HL-60/S4 treated with phorbol 12-myristate 13-acetate at 8.2 ng/mL for 4 days and 3 days (cell line): ENCODE results near the gene INAFM2.

Experiments used
- in situ Hi-C: fragments of 300-500 bp; cut with MboI; formaldehyde crosslinking; loops from 2 replicates; pipeline ENCODE4 v1.15.0; 2022; ENCODE audit warnings: low sequenced_read_pairs

Gene INAFM2

DNA sequence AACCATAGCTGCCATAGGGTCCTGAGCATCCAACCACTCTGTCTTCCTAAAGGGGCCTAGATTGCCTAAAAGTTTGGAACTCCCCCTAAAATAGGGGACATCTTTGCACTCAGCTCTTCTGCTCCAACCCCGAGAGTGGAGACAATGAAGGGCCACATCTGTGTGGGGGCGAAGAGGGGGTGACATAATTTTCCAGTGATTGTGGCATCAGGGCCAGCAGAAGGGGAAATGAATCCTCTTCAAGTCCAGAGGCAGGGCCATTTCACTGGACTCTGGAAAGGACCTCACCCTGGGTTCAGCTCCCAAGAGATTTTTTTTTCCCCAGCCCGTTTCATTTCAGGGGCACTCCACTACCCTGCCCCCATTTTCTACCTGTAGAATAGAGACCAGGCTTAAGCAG, 36.0 kb upstream of the INAFM2 start:
- in situ Hi-C loops = no loop called here

DNA sequence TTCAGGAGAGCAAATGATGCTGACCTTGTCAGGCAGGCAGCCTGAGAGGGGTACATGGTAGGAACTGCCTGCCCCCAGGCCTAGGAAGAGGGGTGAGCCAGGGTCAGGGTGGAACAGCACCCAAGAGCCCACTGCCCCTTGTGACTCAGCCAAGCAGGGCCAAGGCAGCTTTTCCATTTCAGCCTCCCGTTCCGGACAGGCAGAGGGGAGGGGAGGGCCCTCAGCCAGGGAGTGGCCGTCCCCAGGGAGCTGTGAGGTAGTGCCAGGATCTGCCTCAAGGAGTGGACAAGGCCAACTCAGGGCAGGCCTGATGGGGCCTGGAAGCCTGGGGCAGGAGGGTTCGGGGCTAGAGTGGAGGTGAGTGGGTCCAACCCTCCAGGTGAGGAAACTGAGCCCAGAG, 35.5 kb upstream of the INAFM2 start:
- in situ Hi-C loops = no loop called here

DNA sequence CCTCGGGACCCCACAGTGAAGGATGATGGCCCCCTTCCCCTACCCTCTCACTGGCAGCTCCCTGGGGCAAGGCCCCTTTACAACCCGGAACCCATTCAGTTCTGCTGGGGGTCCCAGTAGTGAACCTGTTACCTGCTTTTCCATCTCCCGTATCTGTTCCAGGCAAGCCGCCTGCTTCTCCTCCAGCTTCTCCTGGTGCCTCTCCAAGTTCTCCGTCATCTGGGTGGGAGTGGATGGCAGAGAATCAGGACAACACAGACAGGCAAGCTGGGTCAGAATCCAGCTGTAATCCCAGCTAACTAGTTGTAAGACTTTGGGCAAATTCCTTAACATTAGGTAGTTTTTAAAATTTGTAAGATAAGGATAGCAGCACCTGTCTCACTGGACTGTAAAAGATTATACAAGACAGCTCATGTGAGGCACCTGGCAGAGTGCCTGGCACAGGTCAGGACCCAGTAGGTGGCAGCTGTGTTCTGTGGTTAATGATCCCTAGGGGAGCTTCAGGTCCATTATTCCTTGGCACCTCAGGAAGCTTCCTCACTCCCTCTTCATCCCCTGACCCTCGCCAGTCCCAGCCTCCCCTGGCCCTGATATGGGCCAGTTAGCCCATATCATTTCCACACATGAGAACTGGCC, 34.2 kb upstream of the INAFM2 start:
- in situ Hi-C loops = no loop called here

DNA sequence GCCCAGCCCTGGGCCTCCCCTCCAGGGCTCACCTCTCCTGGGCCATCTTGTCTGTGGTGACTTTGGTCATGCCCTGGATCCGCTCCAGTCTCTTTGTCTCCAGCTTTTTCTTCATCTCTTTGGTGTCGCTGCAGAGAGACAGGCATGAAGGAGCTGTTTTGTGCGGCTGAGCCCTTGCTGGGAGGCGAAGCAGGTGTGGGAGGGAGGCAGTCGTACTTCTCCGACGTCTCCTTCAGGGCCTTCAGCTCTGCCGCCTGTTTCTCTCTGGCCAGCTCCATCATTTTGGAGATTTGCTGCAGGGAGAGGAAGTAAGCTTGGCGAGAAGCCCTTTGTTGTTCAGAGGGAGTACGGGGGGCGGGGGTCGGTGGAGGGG, 33.0 kb upstream of the INAFM2 start:
- in situ Hi-C loops = no loop called here

GRCh38 chr15:40290918-40291574, 32.4 kb upstream of the INAFM2 start:
- in situ Hi-C loops = no loop called here

GRCh38 chr15:40292246-40292645, 31.2 kb upstream of the INAFM2 start:
- in situ Hi-C loops = no loop called here

DNA sequence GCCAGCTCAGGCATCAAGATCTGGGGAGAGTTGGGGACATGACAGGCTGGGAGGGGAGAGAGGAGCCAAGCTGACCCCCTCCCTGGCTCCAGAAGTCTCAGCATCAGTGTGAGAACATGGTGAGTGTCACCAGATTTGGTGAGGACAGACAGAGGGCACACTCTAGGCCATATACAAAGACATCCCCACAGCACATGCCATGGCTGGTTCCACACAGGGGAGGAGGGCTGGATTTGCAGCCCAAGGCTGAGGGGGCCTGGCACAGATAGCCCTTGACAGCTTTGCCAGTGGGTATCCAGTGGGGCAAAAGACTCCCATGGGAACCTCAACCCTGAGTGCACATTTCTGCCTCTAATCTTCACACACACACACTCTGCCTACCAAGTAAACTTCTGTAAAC, 30.5 kb upstream of the INAFM2 start:
- in situ Hi-C loops = no loop called here

DNA sequence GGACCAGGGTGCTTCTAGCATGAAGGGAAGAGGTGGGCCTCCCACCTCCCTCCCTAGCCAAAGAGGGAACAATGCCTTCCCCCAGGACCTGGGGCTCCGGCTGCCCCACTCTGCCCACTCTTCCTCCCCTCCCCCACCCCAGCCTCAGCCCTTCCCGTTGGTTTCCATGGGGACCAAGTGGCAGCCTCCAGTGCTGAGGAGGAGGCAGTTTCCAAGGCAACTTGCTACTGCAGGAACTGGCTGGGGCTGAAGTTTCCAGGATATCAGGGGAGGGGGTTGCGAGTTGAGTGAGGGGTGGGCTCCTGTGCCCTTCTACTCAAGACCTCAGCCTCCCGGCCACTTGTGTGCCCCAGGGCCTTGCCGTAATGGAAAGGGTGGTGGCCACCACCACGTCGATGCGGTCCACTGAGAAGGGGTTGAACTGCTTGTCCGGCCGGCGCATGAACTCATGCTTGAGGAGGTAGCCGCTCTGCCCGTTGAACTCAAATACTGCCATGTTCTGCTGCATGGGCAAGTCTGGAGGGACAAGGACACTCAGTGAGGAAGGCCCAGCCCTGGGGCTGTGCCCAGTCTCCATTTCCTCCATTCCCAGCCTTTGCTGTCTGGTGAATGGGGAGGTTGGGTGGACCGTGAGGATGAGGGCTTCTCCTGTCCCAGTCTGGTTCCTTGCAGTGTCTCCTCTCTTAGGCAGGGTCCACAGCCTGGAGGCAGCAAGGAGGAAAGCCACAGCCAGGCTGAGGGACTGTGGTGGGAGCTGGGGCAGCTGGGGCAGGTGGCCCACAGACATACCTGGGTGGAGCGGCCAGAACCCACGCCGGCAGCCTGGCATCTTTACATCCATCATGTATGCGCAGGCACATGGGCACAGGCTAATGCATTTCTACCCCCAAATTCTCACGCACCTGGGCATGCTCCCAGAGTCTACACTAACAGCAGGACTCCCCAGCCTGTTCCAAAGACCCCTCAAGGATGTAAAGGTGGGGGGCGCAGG, 29.3 kb upstream of the INAFM2 start:
- in situ Hi-C loops = no loop called here

DNA sequence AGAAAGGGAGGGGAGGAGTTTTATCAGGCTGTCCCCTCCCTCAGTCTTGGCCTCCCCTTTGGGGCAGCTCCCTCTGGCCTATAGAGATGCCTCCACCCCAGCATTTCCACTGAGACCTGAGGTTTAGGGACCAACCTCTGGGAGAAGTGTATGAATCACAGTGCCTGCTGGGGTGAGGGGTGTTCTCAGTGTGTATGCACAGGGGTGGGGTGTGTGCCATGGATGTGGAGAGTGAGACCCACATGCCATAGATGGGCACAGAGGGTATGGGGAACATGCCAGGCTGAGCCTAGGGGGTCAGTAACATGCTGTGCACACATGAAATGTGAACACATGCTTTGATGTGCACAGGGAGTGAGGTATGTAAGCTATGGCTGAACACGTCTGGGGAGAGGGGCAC, 28.2 kb upstream of the INAFM2 start:
- in situ Hi-C loops = no loop called here

GRCh38 chr15:40295877-40296560, 27.5 kb upstream of the INAFM2 start:
- in situ Hi-C loops = no loop called here

- in situ Hi-C loops = no loop called here
Observed at GRCh38 chr15:40296561-40297230, 26.8 kb upstream of the INAFM2 start.

GRCh38 chr15:40297356-40297755, 26.1 kb upstream of the INAFM2 start:
- in situ Hi-C loops = no loop called here

- in situ Hi-C loops = no loop called here
Observed at GRCh38 chr15:40298216-40298935, 25.1 kb upstream of the INAFM2 start.

DNA sequence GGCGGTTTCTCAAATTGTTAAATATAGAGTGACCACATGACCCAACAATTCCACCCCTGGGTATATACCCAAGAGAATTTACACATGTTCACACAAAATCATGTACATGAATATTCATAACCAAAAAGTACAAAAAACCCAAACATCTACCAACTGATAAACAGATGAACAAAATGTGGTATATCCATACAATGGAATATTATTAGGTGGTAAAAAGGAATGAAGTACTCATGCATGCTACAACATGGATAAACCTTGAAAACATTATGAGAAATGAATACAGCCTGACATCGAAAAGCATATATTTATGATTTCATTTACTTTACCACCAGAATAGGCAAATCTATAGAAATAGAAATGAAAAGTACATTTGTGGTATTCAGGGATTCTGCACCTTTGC, 23.1 kb upstream of the INAFM2 start:
- in situ Hi-C loops = no loop called here

- in situ Hi-C loops = no loop called here
Observed at GRCh38 chr15:40300771-40301170, 22.7 kb upstream of the INAFM2 start.

- in situ Hi-C loops = no loop called here
Observed at GRCh38 chr15:40301467-40302179, 21.9 kb upstream of the INAFM2 start.

DNA sequence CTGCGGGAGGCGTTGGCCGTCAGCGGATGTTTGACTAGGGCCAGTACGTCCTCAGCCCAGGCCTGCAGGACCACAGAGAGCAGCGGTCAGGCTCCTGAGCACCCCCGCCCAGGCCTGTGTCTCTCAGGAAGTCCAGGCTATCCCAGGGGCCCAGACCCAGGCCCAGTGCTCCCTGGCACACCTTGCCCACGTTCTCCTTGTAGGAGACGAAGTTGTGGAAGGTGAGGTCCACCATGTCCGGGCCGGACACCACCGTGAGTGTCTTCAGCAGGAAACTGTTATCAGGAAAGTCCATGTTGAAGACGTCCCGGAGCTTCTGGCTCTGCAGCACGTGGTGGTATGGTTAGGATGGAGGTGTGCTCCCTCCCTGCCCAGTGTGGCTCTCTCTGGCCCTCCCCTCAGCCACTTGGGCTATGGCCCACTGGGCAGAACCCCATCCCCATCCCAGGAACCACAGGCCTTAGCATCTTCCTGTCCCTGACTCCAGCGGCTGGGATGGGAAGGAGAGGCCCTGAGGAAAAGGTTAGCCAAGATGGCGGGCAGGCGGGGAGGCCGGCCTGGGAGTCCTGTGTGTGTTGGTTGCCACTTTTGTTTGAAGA, 21.1 kb upstream of the INAFM2 start:
- in situ Hi-C loops = no loop called here

DNA sequence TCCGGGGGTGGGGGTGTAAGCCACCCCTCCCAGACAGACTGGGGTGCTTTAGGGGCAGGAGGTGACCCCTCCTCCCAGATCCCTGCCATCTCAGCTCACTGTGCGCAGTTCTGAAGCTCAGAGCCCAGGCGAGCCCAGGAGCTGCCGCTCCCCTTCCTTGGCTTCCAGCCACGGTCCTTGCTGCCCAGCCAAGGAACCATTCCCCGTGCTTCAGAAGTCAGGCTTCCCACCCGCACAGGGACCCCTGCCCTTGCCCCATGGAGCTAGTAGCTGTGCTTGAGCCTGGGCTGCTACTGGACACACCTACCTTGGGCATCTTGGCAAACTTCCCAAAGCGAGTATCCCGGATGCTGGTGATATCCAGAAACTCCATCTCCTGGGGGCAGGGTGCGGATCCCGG, 20.5 kb upstream of the INAFM2 start:
- in situ Hi-C loops = no loop called here

- in situ Hi-C loops = no loop called here
Observed at GRCh38 chr15:40303576-40303975, 19.9 kb upstream of the INAFM2 start.
